DND-41 (cell line): ENCODE data around the gene STXBP5L.

ENCODE experiments used
- EZH2 ChIP-seq: IDR thresholded peaks from 3 replicates; pipeline ENCODE4 v1.6.1; 2012; ENCODE audit warnings: borderline replicate concordance, low read depth, mild to moderate bottlenecking, moderate library complexity, low read length, inconsistent platforms; ENCODE audit not compliant: severe bottlenecking
- TF ChIP-seq, protein P1 (sequence below): IDR thresholded peaks from 2 replicates; pipeline ENCODE4 v1.5.1; 2012; ENCODE audit warnings: borderline replicate concordance, low read length, moderate library complexity, mild to moderate bottlenecking; ENCODE audit not compliant: poor library complexity, severe bottlenecking; ENCODE audit errors: extremely low read depth

DNA sequence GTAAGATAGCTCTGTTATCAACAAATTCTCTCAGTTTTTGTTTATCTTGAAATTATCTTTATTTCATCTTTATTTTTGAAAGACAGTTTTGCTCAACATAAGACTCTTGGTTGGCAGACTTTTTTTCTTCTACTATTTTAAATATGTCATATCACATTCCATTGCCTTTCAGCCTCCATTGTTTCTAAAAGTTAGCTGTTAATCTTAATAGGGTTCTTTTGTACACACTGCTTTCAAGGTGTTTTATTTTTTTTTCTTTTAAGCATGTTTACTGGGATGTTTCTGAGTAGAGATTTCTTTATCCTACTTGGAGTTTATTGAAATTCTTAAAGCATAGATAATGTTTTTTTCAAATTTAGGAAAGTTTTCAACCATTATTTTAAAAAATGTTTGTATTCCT lies 294.6 kb downstream of the STXBP5L start:
- TF ChIP-seq, protein P1, sequence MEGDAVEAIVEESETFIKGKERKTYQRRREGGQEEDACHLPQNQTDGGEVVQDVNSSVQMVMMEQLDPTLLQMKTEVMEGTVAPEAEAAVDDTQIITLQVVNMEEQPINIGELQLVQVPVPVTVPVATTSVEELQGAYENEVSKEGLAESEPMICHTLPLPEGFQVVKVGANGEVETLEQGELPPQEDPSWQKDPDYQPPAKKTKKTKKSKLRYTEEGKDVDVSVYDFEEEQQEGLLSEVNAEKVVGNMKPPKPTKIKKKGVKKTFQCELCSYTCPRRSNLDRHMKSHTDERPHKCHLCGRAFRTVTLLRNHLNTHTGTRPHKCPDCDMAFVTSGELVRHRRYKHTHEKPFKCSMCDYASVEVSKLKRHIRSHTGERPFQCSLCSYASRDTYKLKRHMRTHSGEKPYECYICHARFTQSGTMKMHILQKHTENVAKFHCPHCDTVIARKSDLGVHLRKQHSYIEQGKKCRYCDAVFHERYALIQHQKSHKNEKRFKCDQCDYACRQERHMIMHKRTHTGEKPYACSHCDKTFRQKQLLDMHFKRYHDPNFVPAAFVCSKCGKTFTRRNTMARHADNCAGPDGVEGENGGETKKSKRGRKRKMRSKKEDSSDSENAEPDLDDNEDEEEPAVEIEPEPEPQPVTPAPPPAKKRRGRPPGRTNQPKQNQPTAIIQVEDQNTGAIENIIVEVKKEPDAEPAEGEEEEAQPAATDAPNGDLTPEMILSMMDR: no peak
- TF ChIP-seq EZH2: no peak
